Stimulated activated CD8-positive, alpha-beta memory T cell treated with anti-CD3 and anti-CD28 coated beads, Interleukin-15, amount 100 ng/mL, for 24 hours (primary cell): ENCODE results near the gene SLC35D1.
"Not testable (repeated sequence)": the region's sequence is repeated elsewhere in the genome, so short reads cannot be mapped to it uniquely, and the experiment has no call there.

Experiments
- DNase-seq: peaks from one replicate; pipeline ENCODE4 v3.0.0-alpha.2; 2020; ENCODE audit warnings: low read depth

The SLC35D1 gene

DNA sequence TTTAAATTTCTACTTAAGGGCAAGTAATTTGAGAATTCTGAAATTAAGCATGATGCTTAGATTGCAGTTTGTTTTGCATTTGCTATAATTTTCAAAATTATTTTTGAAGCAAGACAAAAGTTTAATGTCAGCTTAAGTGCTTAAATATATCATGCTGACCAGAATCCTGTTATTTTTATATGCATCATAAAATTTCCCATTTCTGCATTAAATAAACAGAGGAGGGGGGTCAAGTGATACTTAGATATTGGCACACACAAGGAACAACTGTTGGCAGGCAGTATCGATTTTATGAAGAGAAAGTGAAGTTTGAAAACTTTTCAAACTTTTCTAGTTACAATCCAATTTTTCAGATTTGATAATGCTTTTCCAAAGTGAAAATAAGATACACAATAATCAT, 68.1 kb downstream of the SLC35D1 start:
- DNase-seq: no peak

GRCh38 chr1:66984491-66984890, 69.5 kb downstream of the SLC35D1 start:
- DNase-seq: no peak

DNA sequence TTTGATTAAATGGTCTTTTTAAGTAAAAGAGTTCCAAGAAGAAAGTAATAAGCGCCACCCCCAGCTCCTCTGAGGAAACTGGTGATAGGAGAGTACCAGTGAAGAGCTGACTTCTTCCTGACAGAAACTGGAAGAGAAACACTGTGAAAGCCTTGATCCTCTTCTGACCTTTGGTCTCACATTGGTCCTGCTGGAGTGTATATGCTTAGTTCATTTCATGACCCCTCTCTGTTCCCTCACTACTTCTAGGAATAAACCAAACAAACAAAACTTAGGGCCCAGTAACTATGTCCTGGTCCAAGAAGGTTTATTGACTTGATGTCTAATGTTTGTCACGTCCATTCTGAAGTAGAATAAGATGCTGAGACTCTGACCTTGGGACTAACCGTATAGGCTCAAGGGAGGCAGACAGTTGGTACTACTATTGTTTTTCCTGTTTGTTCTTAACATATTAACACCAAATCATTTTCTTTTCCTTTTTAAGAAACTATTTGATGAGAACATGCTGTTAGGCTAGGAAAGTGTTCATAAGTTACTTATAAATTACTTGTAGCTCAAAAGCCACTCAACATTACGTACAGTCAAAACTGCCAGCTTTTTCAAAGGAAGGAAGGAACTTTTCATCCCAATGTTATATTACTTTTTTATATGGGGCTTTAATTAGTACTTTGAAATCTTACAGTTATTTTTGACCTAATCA, 71.2 kb downstream of the SLC35D1 start:
- DNase-seq: no peak

GRCh38 chr1:66981679-66982078, 72.3 kb downstream of the SLC35D1 start:
- no peak for DNase-seq

- DNase-seq: no peak
These were observed 73.1 kb downstream of the SLC35D1 start for GRCh38 chr1:66980745-66981367.

DNA sequence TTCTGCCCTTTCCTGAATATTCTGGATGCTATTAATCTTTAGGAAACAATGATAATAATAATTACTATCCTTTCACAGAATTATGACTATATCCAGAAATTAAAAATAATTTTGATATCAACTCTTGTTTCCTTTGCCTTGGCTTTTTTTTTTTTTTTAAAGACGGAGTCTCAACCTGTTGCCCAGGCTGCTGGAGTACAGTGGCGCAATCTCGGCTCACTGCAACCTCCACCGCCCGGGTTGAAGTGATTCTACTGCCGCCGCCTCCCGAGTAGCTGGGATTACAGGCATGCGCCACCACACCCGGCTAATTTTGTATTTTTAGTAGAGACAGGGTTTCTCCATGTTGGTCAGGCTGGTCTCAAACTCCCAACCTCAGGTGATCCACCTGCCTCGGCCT, 74.3 kb downstream of the SLC35D1 start:
- DNase-seq: not testable (repeated sequence)

GRCh38 chr1:66978201-66978600, 75.7 kb downstream of the SLC35D1 start:
- DNase-seq: no peak

DNA sequence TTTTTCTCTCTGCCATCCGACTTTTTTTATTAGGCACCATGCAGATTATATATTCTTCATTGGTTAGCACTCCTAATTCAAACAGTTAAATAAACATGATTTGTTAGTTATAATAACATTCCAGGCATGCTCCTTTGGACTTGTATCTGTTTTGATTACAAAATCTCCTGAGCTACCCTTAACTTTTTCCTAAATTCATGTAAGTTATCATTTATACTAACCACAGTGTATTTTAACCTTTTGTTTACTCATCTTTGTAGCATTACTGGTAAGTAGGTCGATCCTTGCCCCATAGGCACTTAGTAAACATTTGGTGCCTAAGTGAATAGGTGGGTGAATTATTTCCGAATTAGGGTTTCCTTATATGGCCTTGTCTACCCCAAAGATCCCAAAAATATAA, 85.4 kb downstream of the SLC35D1 start:
- DNase-seq: no peak

DNA sequence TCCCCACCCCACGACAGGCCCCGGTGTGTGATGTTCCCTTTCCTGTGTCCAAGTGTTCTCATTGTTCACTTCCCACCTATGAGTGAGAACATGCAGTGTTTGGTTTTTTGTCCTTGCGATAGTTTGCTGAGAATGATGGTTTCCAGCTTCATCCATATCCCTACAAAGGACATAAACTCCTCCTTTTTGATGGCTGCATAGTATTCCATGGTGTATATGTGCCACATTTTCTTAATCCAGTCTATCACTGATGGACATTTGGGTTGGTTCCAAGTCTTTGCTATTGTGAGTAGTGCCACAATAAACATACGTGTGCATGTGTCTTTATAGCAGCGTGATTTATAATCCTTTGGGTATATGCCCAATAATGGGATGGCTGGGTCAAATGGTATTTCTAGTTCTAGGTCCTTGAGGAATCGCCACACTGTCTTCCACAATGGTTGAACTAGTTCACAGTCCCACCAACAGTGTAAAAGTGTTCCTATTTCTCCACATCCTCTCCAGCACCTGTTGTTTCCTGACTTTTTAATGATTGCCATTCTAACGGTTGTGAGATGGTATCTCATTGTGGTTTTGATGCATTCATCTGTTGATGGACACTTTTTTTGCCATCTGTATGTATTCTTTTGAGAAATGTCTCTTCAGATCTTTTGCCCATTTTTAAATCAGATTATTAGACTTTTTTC, 87.6 kb downstream of the SLC35D1 start:
- not testable (repeated sequence) for DNase-seq

GRCh38 chr1:66957938-66958337, 96.0 kb downstream of the SLC35D1 start:
- DNase-seq: no peak

GRCh38 chr1:66954208-66954607, 99.7 kb downstream of the SLC35D1 start:
- no peak for DNase-seq

DNA sequence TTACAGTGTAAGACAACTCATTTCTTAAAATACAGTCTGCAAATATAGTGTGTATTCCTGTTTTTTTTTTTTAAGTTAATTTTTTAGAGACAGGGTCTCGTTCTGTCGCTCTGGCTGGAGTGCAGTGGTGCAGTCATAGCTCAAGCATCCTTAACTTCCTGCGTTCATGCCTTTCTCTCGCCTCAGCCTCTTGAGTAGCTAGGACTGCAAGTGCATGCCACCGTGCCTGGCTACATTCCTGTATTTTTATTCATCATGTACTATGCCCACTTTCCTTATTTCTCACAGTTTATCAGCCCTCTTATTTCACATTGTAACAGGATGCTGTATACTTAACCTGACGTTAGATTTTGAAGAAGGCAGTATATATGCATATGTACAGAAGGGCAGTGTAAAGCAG, 102.4 kb downstream of the SLC35D1 start:
- no peak for DNase-seq
